GM21423 (cell line): ENCODE data around the gene EMX2.
"Not testable (repeated sequence)": the region's sequence is repeated elsewhere in the genome, so short reads cannot be mapped to it uniquely, and the experiment has no call there.

ENCODE experiments used
- ATAC-seq: cut with Tn5 transposase; IDR thresholded peaks from one replicate; pipeline ENCODE4 v1.9.1; 2021; ENCODE audit warnings: mild to moderate bottlenecking, moderate library complexity; ENCODE audit not compliant: unreplicated experiment

Gene EMX2

GRCh38 chr10:117542706-117543224 lies at the start of gene EMX2:
Gene EMX2, plus strand, starts transcription at chr10:117542746. Its CDS starts 522 bp downstream, at chr10:117543268.
- ATAC-seq: no peak

- ATAC-seq: no peak
Observed at GRCh38 chr10:117496031-117496430, 46.5 kb upstream of the EMX2 start.

- peak; percentile 87 for ATAC-seq
Observed at GRCh38 chr10:117496616-117497028, 45.9 kb upstream of the EMX2 start.

GRCh38 chr10:117497736-117498135 lies 44.8 kb upstream of the EMX2 start:
- no peak for ATAC-seq

DNA sequence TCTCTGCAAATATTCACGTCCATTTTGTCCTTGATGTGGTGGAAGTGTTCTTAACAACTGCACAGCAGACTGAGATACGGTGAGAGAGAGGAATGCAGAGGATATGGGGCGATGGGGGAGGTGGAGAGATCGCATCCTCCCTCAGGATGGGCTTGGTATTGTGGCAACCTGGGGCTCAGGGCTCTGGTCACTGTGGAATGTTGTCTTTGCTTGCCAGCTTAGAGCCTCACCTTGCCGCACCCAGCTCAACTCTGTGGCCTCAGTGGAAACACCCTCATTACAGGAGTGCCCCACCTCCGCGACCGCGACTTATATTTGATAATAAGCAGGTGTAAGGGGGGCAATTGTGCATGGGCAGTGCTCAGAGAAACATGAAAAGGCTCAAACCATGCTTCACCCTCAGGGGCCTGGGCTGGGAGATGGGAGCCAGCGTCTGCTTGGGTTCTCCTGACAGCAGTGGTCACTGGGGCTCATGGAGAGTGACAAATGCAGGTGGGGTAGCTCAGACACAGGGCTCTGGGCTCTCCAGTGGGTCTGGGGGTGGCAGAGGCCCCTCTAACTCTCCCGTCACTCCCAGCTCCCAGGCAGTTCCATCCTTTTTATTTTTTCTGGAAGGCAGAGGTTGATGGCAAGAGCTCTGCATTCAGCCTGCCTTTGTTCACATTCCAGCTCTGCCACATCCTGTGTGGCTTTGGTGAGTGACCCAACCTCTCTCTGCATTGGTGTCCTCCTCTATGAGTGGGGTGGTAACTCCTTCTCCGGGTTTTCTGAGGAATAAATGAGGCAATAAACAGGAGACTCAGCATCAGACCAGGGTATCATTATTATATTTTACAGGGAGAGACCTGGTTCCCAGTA lies 43.1 kb upstream of the EMX2 start:
- no peak for ATAC-seq

GRCh38 chr10:117500456-117500855 lies 42.1 kb upstream of the EMX2 start:
- no peak for ATAC-seq

DNA sequence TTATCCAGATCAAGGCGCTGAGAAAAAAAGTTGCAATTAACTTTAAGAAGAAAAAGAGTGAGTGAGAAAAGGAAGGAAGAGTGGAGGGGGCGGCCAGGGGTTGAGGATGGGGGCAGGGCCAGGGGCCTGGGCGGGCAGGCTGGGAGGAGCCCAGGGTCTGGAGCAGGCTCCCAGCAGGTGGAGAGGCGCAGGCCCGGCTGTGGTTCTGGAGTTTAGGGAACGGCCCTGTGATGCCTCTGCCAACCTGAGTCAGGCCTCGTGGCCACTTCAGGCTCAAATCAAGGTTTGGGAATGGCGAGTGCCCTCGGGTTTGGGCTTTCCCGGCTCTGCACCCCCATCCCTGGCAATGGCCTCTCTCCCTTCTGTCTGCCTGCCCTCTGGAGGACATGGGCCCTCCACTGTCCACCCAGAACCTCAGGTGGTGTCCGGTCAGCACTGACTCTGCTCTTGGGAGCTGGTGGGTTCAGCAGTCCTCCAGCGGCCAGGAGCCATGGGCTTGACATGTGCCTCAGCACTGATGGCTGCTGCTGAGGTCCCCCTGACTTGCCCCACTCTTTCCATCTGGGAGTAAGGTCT lies 41.0 kb upstream of the EMX2 start:
- no peak for ATAC-seq

DNA sequence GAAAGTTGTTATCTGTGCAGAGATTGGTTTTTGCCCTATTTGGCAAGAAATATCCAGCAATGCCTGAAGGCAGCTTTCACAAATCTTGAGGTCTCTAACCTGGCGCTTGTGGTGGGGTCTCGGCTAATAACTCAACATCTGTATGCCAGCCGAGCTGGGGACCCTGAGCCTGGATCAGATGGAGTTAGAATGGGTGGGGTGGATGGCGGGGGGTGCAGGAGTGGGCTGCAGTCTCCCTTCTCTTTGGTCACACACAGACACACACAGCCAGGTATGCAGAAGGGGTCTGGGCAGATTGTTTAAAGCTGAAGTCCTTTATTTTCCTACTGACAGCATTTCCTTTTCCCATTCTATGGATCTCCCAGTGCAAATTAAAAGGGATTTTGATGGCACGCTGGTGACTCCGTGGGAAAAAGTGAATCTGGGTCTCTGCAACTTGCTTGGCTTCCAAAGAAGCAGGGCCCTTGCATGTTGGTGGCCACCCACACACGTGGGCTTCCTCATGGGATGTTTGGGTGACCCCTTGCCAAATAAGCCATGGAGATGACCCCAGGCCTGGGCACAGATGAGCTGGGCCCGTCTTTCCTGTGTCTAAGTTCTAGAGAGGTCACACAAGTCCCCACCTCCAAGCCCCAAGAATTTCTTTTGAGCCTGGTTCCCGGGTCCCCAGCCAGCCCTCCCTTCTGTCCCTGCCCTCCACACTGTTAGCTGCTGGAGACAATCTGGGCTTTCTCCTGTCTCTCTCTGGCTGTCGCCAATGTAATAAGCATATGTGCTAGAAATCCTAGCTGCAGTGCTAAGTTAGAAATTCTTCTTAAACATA lies 39.9 kb upstream of the EMX2 start:
- ATAC-seq: no peak

GRCh38 chr10:117503244-117504205 lies 39.0 kb upstream of the EMX2 start:
- ATAC-seq: peak; percentile 83

- ATAC-seq: no peak
Observed at GRCh38 chr10:117504562-117504961, 38.0 kb upstream of the EMX2 start.

- ATAC-seq: not testable (repeated sequence)
Observed at GRCh38 chr10:117507081-117507480, 35.5 kb upstream of the EMX2 start.

GRCh38 chr10:117509573-117509972 lies 33.0 kb upstream of the EMX2 start:
- ATAC-seq: no peak

GRCh38 chr10:117511601-117512390 lies 30.8 kb upstream of the EMX2 start:
- no peak for ATAC-seq

- no peak for ATAC-seq
Observed at GRCh38 chr10:117514971-117515370, 27.6 kb upstream of the EMX2 start.

GRCh38 chr10:117516681-117517080 lies 25.9 kb upstream of the EMX2 start:
- no peak for ATAC-seq

- ATAC-seq: no peak
Observed at GRCh38 chr10:117518246-117518645, 24.3 kb upstream of the EMX2 start.

DNA sequence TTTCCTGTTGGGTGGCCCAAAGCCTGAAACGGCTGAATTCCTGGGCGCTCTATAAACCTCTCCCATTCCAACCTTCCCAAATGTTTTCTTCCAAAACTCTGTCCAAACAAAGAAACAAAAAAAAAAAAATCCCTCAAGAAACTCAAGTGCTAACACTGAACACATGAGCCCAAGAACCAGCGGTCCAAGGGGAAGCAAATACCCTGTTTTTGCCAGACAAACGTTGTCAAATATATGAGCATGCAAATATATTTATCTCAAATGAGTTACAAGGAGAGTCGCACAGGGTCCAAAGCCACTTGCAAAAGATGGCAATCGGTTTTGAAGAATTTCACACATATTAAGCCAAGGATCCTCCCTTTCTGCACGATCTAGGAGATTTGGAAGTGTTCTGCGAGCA lies 23.3 kb upstream of the EMX2 start:
- ATAC-seq: no peak

DNA sequence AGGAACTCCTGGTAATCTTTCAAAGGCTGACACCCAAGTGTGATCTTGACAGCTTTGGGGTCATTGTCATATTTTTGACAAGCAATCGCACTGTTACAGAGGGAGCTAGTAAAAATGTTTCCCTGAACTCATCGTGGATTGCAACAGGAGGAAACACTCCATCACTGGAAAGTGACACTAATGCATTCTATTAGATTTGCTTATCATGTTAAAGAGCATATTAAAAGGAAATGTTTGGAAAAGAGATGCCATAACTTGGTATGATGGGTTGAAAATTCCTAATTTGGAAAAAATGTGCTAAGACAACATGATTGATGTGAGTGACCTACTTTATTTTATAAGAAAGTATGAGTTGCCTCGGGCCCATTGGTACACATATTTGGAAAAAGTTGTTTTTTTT lies 22.7 kb upstream of the EMX2 start:
- ATAC-seq: no peak

DNA sequence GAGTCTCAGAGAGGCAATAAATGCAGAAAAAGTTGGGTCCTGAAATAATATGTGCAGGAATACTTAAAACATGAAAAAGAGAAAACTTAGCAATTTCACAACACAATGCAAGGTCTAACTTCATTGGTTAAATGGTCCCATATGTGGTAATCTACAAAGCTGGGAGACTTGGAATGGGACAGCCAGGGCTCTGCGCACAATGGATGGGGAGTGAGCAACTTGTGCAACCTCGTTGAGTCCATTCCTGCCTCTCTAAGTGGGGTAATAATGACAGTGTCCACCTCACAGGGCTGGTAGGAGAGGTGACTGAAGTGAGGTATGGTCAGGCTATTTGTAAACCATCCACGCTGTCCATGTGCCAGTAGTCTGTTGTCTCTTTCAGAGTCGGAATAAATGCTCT lies 11.8 kb upstream of the EMX2 start:
- no peak for ATAC-seq
